ACHN (cell line): ENCODE data around the gene HOXA6.
A peak's percentile ranks its signal among the peaks of the same experiment; 100 is the strongest.

Experiments used
- DNase-seq: peaks from one replicate; pipeline ENCODE4 v3.0.0-alpha.2; 2015
- in situ Hi-C: cut with HindIII; loops from 2 replicates; pipeline ENCODE4 v1.10.0; 2017; ENCODE audit warnings: low sequenced_read_pairs, low pct_ligation_motif_present, low pct_unique_long_range_greater_than_20kb

Gene HOXA6

GRCh38 chr7:27132214-27132613 is 15.4 kb downstream of the HOXA6 start:
- no peak for DNase-seq
- in situ Hi-C loops, result no loop called here

GRCh38 chr7:27131390-27131819 is 16.2 kb downstream of the HOXA6 start:
- DNase-seq, result no peak
- in situ Hi-C loops, result no loop called here

- in situ Hi-C loops, result no loop called here
- peak; percentile 96 for DNase-seq
Observed at GRCh38 chr7:27130540-27131389, 16.8 kb downstream of the HOXA6 start, which contains the start of gene HOXA4. HOXA4 (minus strand) TSS chr7:27130757; CDS start chr7:27130733, 24 bp downstream.

GRCh38 chr7:27129729-27130539 is 17.6 kb downstream of the HOXA6 start:
- DNase-seq, result peak; percentile 72
- in situ Hi-C loops, result loop anchor here (10.0 kb wide), 1 partner anchor 275 kb away; no protein-coding TSS in a partner anchor

GRCh38 chr7:27128776-27129728 is 18.5 kb downstream of the HOXA6 start:
- DNase-seq, result peak; percentile 48
- in situ Hi-C loops, result loop anchor here (10.0 kb wide), 1 partner anchor 274 kb away; no protein-coding TSS in a partner anchor

- in situ Hi-C loops, result loop anchor here (10.0 kb wide), 1 partner anchor 273 kb away; no protein-coding TSS in a partner anchor
- no peak for DNase-seq
Observed at GRCh38 chr7:27128034-27128433, 19.5 kb downstream of the HOXA6 start.

- no peak for DNase-seq
- in situ Hi-C loops, result loop anchor here (10.0 kb wide), 1 partner anchor 272 kb away; no protein-coding TSS in a partner anchor
Observed at GRCh38 chr7:27126596-27127327, 20.8 kb downstream of the HOXA6 start.

GRCh38 chr7:27125986-27126394 is 21.6 kb downstream of the HOXA6 start:
- DNase-seq, result peak; percentile 32
- in situ Hi-C loops, result loop anchor here (10.0 kb wide), 1 partner anchor 271 kb away; no protein-coding TSS in a partner anchor

GRCh38 chr7:27124902-27125689 is 22.5 kb downstream of the HOXA6 start:
- DNase-seq, result peak; percentile 78
- in situ Hi-C loops, result loop anchor here (10.0 kb wide), 1 partner anchor 270 kb away; no protein-coding TSS in a partner anchor

GRCh38 chr7:27124096-27124901 is 23.3 kb downstream of the HOXA6 start:
- DNase-seq, result peak; percentile 84
- in situ Hi-C loops, result loop anchor here (10.0 kb wide), 1 partner anchor 269 kb away; no protein-coding TSS in a partner anchor

- DNase-seq, result no peak
- in situ Hi-C loops, result loop anchor here (10.0 kb wide), 1 partner anchor 269 kb away; no protein-coding TSS in a partner anchor
Observed at GRCh38 chr7:27123477-27124053, 24.0 kb downstream of the HOXA6 start.

- DNase-seq, result peak; percentile 43
- in situ Hi-C loops, result loop anchor here (10.0 kb wide), 1 partner anchor 268 kb away; no protein-coding TSS in a partner anchor
Observed at GRCh38 chr7:27123007-27123476, 24.5 kb downstream of the HOXA6 start.

GRCh38 chr7:27122077-27122910 is 25.3 kb downstream of the HOXA6 start:
- in situ Hi-C loops, result loop anchor here (10.0 kb wide), 1 partner anchor 267 kb away; no protein-coding TSS in a partner anchor
- peak; percentile 94 for DNase-seq

GRCh38 chr7:27121684-27122076 is 25.9 kb downstream of the HOXA6 start:
- DNase-seq, result no peak
- in situ Hi-C loops, result loop anchor here (10.0 kb wide), 1 partner anchor 267 kb away; no protein-coding TSS in a partner anchor
